Measurements from ENCODE around the gene HIGD1B.

HIGD1B gene

GRCh38 chr17:44844390-44844830 is 3.3 kb upstream of the HIGD1B start:
- Histone ChIP-seq H3K4me1 (peaks cover 0 to 25% (median 10%) of the 10 kb centered on the region in 4 donors), H3K27me3 (no peaks in the 10 kb centered on the region), H3K27ac (peak overlapping the region; percentile 29 to 32), H3K36me3 (peaks cover 0 to 6% (median 0%) of the 10 kb centered on the region in 3 donors), H3K9me3 (no peaks in the 10 kb centered on the region), H3K4me3 (no peak overlapping the region)
- intact Hi-C loops (cut with DNase I; ENCODE audit: low total_unique reads): no loop called here
- DNase-seq: peak in 1 of 2 donors; percentile 69
- TF ChIP-seq, protein P1, sequence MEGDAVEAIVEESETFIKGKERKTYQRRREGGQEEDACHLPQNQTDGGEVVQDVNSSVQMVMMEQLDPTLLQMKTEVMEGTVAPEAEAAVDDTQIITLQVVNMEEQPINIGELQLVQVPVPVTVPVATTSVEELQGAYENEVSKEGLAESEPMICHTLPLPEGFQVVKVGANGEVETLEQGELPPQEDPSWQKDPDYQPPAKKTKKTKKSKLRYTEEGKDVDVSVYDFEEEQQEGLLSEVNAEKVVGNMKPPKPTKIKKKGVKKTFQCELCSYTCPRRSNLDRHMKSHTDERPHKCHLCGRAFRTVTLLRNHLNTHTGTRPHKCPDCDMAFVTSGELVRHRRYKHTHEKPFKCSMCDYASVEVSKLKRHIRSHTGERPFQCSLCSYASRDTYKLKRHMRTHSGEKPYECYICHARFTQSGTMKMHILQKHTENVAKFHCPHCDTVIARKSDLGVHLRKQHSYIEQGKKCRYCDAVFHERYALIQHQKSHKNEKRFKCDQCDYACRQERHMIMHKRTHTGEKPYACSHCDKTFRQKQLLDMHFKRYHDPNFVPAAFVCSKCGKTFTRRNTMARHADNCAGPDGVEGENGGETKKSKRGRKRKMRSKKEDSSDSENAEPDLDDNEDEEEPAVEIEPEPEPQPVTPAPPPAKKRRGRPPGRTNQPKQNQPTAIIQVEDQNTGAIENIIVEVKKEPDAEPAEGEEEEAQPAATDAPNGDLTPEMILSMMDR (IDR thresholded peaks at IDR 0.05): no peak

DNA sequence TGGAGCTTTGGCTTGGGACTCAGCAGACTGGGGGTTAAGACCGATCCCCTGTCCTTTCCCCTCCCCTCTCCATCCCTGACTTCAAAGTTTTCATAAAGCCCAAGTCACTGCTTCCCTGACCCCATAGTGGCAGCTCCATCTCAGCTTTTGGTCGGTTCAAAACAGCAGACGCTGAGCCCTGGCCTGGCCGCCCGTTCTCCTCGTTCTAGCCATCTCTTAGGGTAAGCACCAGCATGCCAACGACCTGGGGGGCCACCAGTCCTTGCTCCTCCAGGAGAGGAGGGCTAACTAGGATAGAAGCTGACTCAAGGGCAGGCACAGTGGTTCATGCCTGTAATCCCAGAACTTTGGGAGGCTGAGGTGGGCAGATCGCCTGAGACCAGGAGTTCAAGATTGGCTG is 1.5 kb upstream of the HIGD1B start:
- H3K4me1 ChIP-seq: peaks cover 0 to 25% (median 10%) of the 10 kb centered on the region in 4 donors
- TF ChIP-seq, protein P1 (IDR thresholded peaks at IDR 0.05): no peak
- DNase-seq: no peak
- H3K4me3 ChIP-seq: no peak overlapping the region
- intact Hi-C loops (cut with DNase I; ENCODE audit: low total_unique reads): no loop called here
- H3K36me3 ChIP-seq: peaks cover 10 to 23% (median 11%) of the 10 kb centered on the region in 3 donors
- H3K9me3 ChIP-seq: no peaks in the 10 kb centered on the region
- H3K27me3 ChIP-seq: no peaks in the 10 kb centered on the region
- H3K27ac ChIP-seq: no peak overlapping the region

DNA sequence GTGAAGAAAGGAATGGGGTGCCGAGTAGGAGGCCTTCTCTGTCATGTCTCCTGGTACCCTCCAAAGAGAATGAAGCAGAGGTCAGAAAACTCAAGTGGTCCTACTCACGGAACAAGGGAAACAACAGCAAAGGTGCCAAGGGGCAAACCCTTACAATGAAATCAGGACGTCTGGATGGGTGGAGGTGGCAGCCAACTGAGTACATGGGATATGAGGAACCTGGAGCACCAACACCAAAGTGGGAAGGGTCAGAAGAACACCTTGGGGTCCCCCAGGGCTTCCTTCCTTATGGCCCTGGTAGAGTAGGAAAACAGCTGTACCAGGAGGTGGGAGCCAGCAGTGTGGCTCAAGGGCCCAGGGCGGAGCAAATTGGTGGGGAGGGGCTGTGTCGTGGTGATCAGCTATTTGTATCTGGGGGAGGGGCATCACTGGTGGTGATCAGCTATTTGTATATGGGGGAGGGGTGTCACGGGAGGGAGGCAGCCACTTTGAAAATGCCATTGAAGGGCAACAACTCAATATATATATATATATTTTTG is 643 bp downstream of the HIGD1B start:
- Histone ChIP-seq H3K27me3 (no peaks in the 10 kb centered on the region), H3K36me3 (peaks cover 31 to 45% (median 31%) of the 10 kb centered on the region in 3 donors), H3K9me3 (no peaks in the 10 kb centered on the region), H3K4me3 (no peak overlapping the region), H3K27ac (no peak overlapping the region), H3K4me1 (peaks cover 0 to 15% (median 5%) of the 10 kb centered on the region in 4 donors)
- intact Hi-C loops (cut with DNase I; ENCODE audit: low total_unique reads): no loop called here
- DNase-seq: no peak
- TF ChIP-seq, protein P1 (IDR thresholded peaks at IDR 0.05): no peak

GRCh38 chr17:44848961-44849489 is 1.3 kb downstream of the HIGD1B start:
- H3K4me3 ChIP-seq: no peak overlapping the region
- H3K36me3 ChIP-seq: peaks cover 38 to 52% (median 38%) of the 10 kb centered on the region in 3 donors
- no peaks in the 10 kb centered on the region for H3K9me3 ChIP-seq
- no peak for DNase-seq
- no peaks in the 10 kb centered on the region for H3K27me3 ChIP-seq
- no peak overlapping the region for H3K27ac ChIP-seq
- TF ChIP-seq, protein P1 (IDR thresholded peaks at IDR 0.05): no peak
- H3K4me1 ChIP-seq: peaks cover 0 to 10% (median 4%) of the 10 kb centered on the region in 4 donors
- intact Hi-C loops (cut with DNase I; ENCODE audit: low total_unique reads): no loop called here

DNA sequence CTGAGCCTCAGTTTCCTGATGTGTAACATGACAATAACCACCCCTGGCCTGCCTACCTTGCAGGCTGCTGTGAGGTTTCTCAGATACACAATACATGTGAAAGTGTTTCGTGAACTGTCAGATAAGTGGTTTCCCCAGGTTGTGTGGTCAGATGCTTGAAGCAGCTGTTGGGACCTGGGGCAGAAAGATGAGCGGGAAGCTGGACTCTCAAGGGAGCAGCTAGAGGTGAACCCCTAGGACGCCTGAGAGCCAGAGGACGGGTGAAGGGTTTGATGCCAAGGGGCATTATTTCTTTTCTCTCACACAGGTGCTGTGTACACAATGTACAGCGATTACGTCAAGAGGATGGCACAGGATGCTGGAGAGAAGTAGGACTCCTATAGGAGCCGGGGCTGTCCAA is 2.3 kb downstream of the HIGD1B start:
- no peaks in the 10 kb centered on the region for H3K4me1 ChIP-seq

More for the DNA sequence above, 2.3 kb downstream of the HIGD1B start:
- TF ChIP-seq, protein P1 (IDR thresholded peaks at IDR 0.05): no peak
- DNase-seq: no peak
- H3K4me3 ChIP-seq: no peak overlapping the region
- no peaks in the 10 kb centered on the region for H3K27me3 ChIP-seq
- intact Hi-C loops (cut with DNase I; ENCODE audit: low total_unique reads): no loop called here
- H3K36me3 ChIP-seq: peaks cover 48 to 62% (median 48%) of the 10 kb centered on the region in 3 donors
- no peaks in the 10 kb centered on the region for H3K9me3 ChIP-seq
- H3K27ac ChIP-seq: no peak overlapping the region

All from tibial artery (tissue), 4 donors.